Liver (tissue), 9 donors: ENCODE measurements around the gene MORC4. TPM values are rescaled to one million over a fixed set of nuclear protein-coding genes. Genes with fewer than 3 reads are reported as not detected.

Experiments used
- DNase-seq: peaks from one replicate; pipeline ENCODE4 v3.0.0-alpha.2; 2017; ENCODE audit warnings: low spot score
- H3K27ac ChIP-seq, 2 donors: one replicate each; pipeline ENCODE4 v1.7.0; 2013; ENCODE audit warnings: inconsistent platforms in 2 of 2, low read length in 2 of 2, control low read depth in 1 of 2, low read depth in 1 of 2, mild to moderate bottlenecking in 1 of 2
- H3K27me3 ChIP-seq, 4 donors: one replicate each; pipeline versions ENCODE4 v1.6.1 to v1.7.0; 2013; ENCODE audit warnings: low read length in 3 of 4, inconsistent platforms in 1 of 4, mild to moderate bottlenecking in 1 of 4, moderate library complexity in 1 of 4; ENCODE audit not compliant: control insufficient read depth in 4 of 4, insufficient read depth in 4 of 4
- H3K36me3 ChIP-seq, 4 donors: one replicate each; pipeline versions ENCODE4 v1.6.1 to v1.7.0; 2013; ENCODE audit warnings: low read length in 3 of 4, mild to moderate bottlenecking in 3 of 4, low read depth in 1 of 4, moderate library complexity in 1 of 4; ENCODE audit not compliant: control insufficient read depth in 4 of 4, insufficient read depth in 3 of 4
- H3K4me1 ChIP-seq, 4 donors: one replicate each; pipeline versions ENCODE4 v1.6.1 to v1.7.0; 2013; ENCODE audit warnings: low read length in 3 of 4, mild to moderate bottlenecking in 3 of 4, moderate library complexity in 1 of 4; ENCODE audit not compliant: control insufficient read depth in 4 of 4, insufficient read depth in 4 of 4
- H3K4me3 ChIP-seq, 3 donors: one replicate each; pipeline versions ENCODE4 v1.6.1 to v1.7.0; 2013; ENCODE audit warnings: low read length in 3 of 3, control low read depth in 1 of 3, low read depth in 1 of 3, mild to moderate bottlenecking in 1 of 3
- H3K9ac ChIP-seq, 2 donors: one replicate each; pipeline ENCODE4 v1.7.0; 2013; ENCODE audit warnings: low read length in 2 of 2, mild to moderate bottlenecking in 2 of 2, moderate library complexity in 2 of 2, control low read depth in 1 of 2, low read depth in 1 of 2
- H3K9me3 ChIP-seq, 4 donors: one replicate each; pipeline versions ENCODE4 v1.6.1 to v1.7.0; 2013; ENCODE audit warnings: low read length in 3 of 4; ENCODE audit not compliant: control insufficient read depth in 4 of 4
- ATF3 ChIP-seq: IDR thresholded peaks from 2 replicates; pipeline ENCODE4 v1.6.1; 2016; ENCODE audit warnings: antibody characterized with exemption
- EGR1 ChIP-seq, 2 donors: IDR thresholded peaks; 2 replicates each; pipeline ENCODE4 v1.6.1; 2016 to 2018; ENCODE audit warnings: antibody characterized with exemption in 2 of 2, low read depth in 2 of 2
- FOXA1 ChIP-seq: IDR thresholded peaks from 2 replicates; pipeline ENCODE4 v1.6.1; 2016; ENCODE audit warnings: antibody characterized with exemption
- GABPA ChIP-seq, 2 donors: IDR thresholded peaks in 1 of 2; conservative IDR thresholded peaks in 1 of 2; 2 replicates each; pipeline ENCODE4 v1.6.1; 2016; ENCODE audit warnings: antibody characterized with exemption in 2 of 2, mild to moderate bottlenecking in 1 of 2, moderate library complexity in 1 of 2
- HNF4A ChIP-seq, 2 donors: conservative IDR thresholded peaks; 2 replicates each; pipeline ENCODE4 v1.6.1; 2016; ENCODE audit warnings: antibody characterized with exemption in 2 of 2, mild to moderate bottlenecking in 2 of 2
- HNF4G ChIP-seq: IDR thresholded peaks from 2 replicates; pipeline ENCODE4 v1.6.1; 2016; ENCODE audit warnings: antibody characterized with exemption
- JUND ChIP-seq, 2 donors: IDR thresholded peaks; 2 replicates each; pipeline ENCODE4 v1.6.1; 2016; ENCODE audit warnings: antibody characterized with exemption in 2 of 2
- NR2F2 ChIP-seq: IDR thresholded peaks from 2 replicates; pipeline ENCODE4 v1.6.1; 2016; ENCODE audit warnings: antibody characterized with exemption
- RAD21 ChIP-seq, 2 donors: IDR thresholded peaks; 2 replicates each; pipeline ENCODE4 v1.6.1; 2016; ENCODE audit warnings: antibody characterized with exemption in 2 of 2, mild to moderate bottlenecking in 2 of 2
- REST ChIP-seq: IDR thresholded peaks from 2 replicates; pipeline ENCODE4 v1.6.1; 2016; ENCODE audit warnings: antibody characterized with exemption, mild to moderate bottlenecking
- RXRA ChIP-seq, 2 donors: IDR thresholded peaks; 2 replicates each; pipeline ENCODE4 v1.6.1; 2017 to 2018; ENCODE audit warnings: antibody characterized with exemption in 2 of 2, mild to moderate bottlenecking in 1 of 2
- SP1 ChIP-seq: IDR thresholded peaks from 2 replicates; pipeline ENCODE4 v1.6.1; 2018; ENCODE audit warnings: antibody characterized with exemption, mild to moderate bottlenecking
- TAF1 ChIP-seq: conservative IDR thresholded peaks from 2 replicates; pipeline ENCODE4 v1.6.1; 2016; ENCODE audit warnings: antibody characterized with exemption, mild to moderate bottlenecking
- YY1 ChIP-seq: IDR thresholded peaks from 2 replicates; pipeline ENCODE4 v1.6.1; 2016; ENCODE audit warnings: antibody characterized with exemption, mild to moderate bottlenecking
- WGBS: extraction: QIAGEN DNeasy Blood & Tissue Kit; methylation state at CpG from one replicate; pipeline ENCODE4 v1.1.7; 2013; 5-methylcytosine and 5-hydroxymethylcytosine counted together
- polyA plus RNA-seq, 2 donors: library from polyadenylated mRNA; stranded (reverse) in 1 of 2; unstranded in 1 of 2; fragments of 200-250 nt in 1 of 2; fragments of >200 nt in 1 of 2; fragmentation: Nextera tagmentation in 1 of 2; extraction: Ambion mirVana in 1 of 2; gene quantifications; one replicate each; pipeline versions ENCODE4 v1.2.1 to v1.2.3, GENCODE V29; 2013 to 2015
- total RNA-seq, 2 donors: library from RNA; depleted of rRNA; stranded (reverse); fragments of >200 nt; gene quantifications; one replicate each; pipeline ENCODE4 v1.2.3, GENCODE V29; 2014
- TF ChIP-seq, protein P1 (sequence below): IDR thresholded peaks from 2 replicates; pipeline ENCODE4 v1.6.1; 2016; ENCODE audit warnings: antibody characterized with exemption
- TF ChIP-seq, protein P2 (sequence below): IDR thresholded peaks from 2 replicates; pipeline ENCODE4 v1.6.1; 2016; ENCODE audit warnings: antibody characterized with exemption
- TF ChIP-seq, protein P3 (sequence below): fragments of 150-350 bp; IDR thresholded peaks from 2 replicates; pipeline ENCODE4 v1.5.1; 2017; ENCODE audit warnings: improper control_type of control experiment, low read depth, low read length; ENCODE audit not compliant: missing input control
- donor health status: healthy.
- donor health status: healthy.
- donor health status: healthy.
- donor health status: healthy.
- donor health status: healthy.

MORC4 gene
- total and polyA plus RNA-seq, 4 donors, result 5.8 to 11.0 (median 8.4) TPM

- TF ChIP-seq YY1, result no peak
- no peak for TF ChIP-seq TAF1
- TF ChIP-seq, protein P1, sequence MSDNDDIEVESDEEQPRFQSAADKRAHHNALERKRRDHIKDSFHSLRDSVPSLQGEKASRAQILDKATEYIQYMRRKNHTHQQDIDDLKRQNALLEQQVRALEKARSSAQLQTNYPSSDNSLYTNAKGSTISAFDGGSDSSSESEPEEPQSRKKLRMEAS, result no peak
- no peak for TF ChIP-seq EGR1 (IDR thresholded peaks at IDR 0.05; ENCODE audit: low read depth in 2 of 2)
- no peak for TF ChIP-seq GABPA (IDR thresholded peaks at IDR 0.05 in 1 of 2, conservative IDR thresholded peaks at IDR 0.05 in 1 of 2)
- TF ChIP-seq RAD21 (IDR thresholded peaks at IDR 0.05), result peak; percentile 71 to 74
- no peak for TF ChIP-seq NR2F2
- TF ChIP-seq, protein P2, sequence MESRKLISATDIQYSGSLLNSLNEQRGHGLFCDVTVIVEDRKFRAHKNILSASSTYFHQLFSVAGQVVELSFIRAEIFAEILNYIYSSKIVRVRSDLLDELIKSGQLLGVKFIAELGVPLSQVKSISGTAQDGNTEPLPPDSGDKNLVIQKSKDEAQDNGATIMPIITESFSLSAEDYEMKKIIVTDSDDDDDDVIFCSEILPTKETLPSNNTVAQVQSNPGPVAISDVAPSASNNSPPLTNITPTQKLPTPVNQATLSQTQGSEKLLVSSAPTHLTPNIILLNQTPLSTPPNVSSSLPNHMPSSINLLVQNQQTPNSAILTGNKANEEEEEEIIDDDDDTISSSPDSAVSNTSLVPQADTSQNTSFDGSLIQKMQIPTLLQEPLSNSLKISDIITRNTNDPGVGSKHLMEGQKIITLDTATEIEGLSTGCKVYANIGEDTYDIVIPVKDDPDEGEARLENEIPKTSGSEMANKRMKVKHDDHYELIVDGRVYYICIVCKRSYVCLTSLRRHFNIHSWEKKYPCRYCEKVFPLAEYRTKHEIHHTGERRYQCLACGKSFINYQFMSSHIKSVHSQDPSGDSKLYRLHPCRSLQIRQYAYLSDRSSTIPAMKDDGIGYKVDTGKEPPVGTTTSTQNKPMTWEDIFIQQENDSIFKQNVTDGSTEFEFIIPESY, result no peak
- TF ChIP-seq HNF4G, result no peak
- TF ChIP-seq JUND (IDR thresholded peaks at IDR 0.05), result no peak
- peak in 1 of 2 donors; percentile 6 for TF ChIP-seq RXRA (IDR thresholded peaks at IDR 0.05)
- no peak for TF ChIP-seq REST
- no peak for TF ChIP-seq ATF3
- no peak for TF ChIP-seq SP1
- peak; percentile 14 to 34 for TF ChIP-seq HNF4A (conservative IDR thresholded peaks at IDR 0.05)
- TF ChIP-seq FOXA1, result no peak
- TF ChIP-seq, protein P3, sequence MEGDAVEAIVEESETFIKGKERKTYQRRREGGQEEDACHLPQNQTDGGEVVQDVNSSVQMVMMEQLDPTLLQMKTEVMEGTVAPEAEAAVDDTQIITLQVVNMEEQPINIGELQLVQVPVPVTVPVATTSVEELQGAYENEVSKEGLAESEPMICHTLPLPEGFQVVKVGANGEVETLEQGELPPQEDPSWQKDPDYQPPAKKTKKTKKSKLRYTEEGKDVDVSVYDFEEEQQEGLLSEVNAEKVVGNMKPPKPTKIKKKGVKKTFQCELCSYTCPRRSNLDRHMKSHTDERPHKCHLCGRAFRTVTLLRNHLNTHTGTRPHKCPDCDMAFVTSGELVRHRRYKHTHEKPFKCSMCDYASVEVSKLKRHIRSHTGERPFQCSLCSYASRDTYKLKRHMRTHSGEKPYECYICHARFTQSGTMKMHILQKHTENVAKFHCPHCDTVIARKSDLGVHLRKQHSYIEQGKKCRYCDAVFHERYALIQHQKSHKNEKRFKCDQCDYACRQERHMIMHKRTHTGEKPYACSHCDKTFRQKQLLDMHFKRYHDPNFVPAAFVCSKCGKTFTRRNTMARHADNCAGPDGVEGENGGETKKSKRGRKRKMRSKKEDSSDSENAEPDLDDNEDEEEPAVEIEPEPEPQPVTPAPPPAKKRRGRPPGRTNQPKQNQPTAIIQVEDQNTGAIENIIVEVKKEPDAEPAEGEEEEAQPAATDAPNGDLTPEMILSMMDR, result peak; percentile 32
- no peak overlapping the region for H3K9ac ChIP-seq
- peaks cover 0 to 9% (median 6%) of the 10 kb centered on the region in 4 donors for H3K4me1 ChIP-seq
- H3K9me3 ChIP-seq, result no peaks in the 10 kb centered on the region
- peak; percentile 35 for DNase-seq
- peak overlapping the region; percentile 3 to 34 for H3K27ac ChIP-seq
- peaks cover 0 to 4% (median 0%) of the 10 kb centered on the region in 4 donors for H3K27me3 ChIP-seq
- peak overlapping the region; percentile 0 to 78 (median 46) for H3K4me3 ChIP-seq
- under 1% methylated on average over 88 of the region's 88 CpGs for WGBS
- no peaks in the 10 kb centered on the region for H3K36me3 ChIP-seq
Measured at GRCh38 chrX:106999002-106999975, 723 bp downstream of the MORC4 start.
